GM20000 (cell line): ENCODE measurements around the gene JMY.

Experiments used
- DNase-seq: peaks from one replicate; pipeline ENCODE4 v3.0.0; 2012; ENCODE audit warnings: low spot score
- TF ChIP-seq, protein P1 (sequence below): IDR thresholded peaks from 2 replicates; pipeline ENCODE4 v1.5.1; 2012; ENCODE audit warnings: mild to moderate bottlenecking, control low read depth; ENCODE audit errors: extremely low read depth, missing control alignments

JMY gene

DNA sequence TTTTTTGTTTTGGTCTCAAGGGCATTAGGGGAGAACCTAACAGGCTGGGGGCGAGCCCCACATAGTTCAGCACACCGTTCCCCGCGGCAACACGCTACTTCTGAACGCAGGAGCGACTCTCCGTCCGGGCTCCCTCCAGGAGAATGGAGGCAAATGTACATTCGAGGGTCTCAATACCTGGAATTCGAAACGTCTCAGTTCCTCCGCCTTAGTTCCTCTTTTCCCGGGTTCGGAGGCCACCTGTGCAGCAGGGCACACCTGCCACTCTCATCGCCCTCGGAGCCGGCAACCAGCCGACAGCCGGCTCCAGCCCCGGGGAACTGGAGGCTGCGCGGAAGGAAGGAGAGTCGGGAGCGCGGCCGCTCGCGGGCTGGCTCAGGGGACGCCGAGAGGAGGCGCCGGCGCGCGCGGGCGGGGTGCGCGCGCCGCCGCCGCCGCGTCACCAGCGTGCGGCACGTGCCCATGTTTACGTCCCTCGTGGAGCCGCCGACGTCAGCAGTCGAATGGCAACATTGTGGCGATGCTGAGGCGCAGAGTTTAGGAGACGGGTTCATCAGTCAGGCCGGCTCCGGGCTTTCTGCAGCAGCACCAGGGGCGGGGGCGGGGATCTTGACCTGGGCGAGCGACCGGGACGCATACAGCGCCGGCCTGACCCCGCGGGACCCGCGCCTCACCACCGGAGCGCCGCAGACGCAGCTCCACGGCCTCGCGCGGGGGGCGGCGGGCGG lies at the start of gene JMY:
Gene JMY, plus strand, starts transcription at position 498 of the 728 bp plus-strand sequence. CDS start 520 bp downstream, outside the sequence.
- DNase-seq, result peak; percentile 94
- TF ChIP-seq, protein P1, sequence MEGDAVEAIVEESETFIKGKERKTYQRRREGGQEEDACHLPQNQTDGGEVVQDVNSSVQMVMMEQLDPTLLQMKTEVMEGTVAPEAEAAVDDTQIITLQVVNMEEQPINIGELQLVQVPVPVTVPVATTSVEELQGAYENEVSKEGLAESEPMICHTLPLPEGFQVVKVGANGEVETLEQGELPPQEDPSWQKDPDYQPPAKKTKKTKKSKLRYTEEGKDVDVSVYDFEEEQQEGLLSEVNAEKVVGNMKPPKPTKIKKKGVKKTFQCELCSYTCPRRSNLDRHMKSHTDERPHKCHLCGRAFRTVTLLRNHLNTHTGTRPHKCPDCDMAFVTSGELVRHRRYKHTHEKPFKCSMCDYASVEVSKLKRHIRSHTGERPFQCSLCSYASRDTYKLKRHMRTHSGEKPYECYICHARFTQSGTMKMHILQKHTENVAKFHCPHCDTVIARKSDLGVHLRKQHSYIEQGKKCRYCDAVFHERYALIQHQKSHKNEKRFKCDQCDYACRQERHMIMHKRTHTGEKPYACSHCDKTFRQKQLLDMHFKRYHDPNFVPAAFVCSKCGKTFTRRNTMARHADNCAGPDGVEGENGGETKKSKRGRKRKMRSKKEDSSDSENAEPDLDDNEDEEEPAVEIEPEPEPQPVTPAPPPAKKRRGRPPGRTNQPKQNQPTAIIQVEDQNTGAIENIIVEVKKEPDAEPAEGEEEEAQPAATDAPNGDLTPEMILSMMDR, result no peak

DNA sequence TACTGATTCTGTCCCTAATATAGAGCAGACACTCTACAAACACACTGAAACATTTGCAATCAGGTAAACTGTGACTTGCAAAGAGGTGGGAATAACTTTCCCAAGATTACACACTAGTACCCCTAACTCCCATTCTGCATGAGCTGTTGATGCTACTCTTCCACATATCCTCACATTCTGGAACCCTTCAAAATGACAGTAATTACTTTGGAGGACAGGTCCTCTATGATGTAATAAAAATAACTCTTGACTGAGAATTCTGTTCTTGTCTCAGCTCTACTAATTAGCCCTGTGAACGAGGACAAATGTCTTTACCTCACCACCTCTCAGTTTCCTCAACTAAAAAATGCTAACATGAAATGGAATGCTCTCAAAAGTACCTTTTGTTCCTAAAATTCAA lies 49.5 kb upstream of the JMY start:
- TF ChIP-seq, protein P1, result no peak
- no peak for DNase-seq

DNA sequence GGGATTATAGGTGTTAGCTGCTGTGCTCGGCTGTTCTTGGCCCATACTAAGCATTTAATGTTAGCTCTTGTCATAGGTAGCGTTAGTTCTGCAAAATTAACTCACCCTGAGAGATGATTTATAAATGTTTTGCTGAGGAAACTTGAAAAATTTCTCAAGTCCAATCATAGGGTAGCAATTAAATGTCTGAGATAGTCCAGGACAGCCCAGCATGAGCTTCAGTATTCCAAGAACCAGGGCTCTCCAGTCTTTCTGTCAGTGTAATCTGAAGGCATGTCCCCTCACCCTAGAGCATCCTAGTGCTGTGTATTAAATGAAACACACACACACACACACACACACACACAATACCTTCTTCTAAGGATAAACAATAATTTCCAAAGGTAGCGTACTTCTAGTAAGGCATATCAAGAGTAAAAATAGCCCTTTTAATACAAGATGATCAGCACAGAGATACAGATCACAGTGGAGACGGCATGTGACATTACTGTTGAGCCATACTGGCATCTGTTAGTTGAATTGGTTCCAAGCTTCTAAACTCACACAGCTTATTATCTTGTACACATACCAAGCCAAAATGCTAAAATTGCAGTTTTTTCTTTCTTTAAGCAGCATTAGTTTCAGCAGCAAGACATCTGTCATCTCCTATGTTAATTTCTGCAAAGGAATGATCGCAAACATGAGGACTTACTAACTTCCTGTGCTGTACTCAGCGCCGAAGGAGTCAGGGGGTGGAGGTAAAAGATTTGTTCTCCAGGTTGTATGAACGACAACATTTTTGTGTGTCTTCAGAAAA lies 46.3 kb upstream of the JMY start:
- TF ChIP-seq, protein P1, result no peak
- no peak for DNase-seq

DNA sequence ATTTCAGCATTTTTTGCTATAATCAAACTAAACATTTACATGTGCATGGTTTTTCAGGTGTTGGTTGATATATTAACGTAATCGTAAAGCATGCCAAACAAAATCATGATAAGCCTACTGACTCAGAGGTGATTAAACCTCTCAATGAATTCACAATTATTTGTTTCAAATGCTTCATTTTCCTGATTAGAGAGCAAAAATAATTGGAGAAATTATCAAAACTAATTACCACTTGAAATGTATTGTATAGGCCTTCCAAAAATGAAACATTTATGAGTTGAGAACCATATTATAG lies 45.7 kb upstream of the JMY start:
- TF ChIP-seq, protein P1, result no peak
- DNase-seq, result no peak

- TF ChIP-seq, protein P1, result no peak
- DNase-seq, result no peak
These were observed 44.5 kb upstream of the JMY start for GRCh38 chr5:79191457-79191856.

- TF ChIP-seq, protein P1, result no peak
- DNase-seq, result no peak
These were observed 42.3 kb upstream of the JMY start for GRCh38 chr5:79193643-79194042.

- TF ChIP-seq, protein P1, result peak; percentile 43
- peak; percentile 39 for DNase-seq
These were observed 35.3 kb upstream of the JMY start for GRCh38 chr5:79200573-79201183.
